Activated naive CD8-positive, alpha-beta T cell treated with anti-CD3 and anti-CD28 coated beads for 36 hours (primary cell): ENCODE data around the gene HTRA1. TPM values are rescaled to one million over a fixed set of nuclear protein-coding genes. Genes with fewer than 3 reads are reported as not detected.

Source experiments
- DNase-seq: peaks from one replicate; pipeline ENCODE4 v3.0.0; 2021
- H3K27ac Mint-ChIP-seq: one replicate; pipeline ENCODE4 v1.8.0; 2022; ENCODE audit warnings: mild to moderate bottlenecking, moderate library complexity, mixed read lengths
- H3K27me3 Mint-ChIP-seq: one replicate; pipeline ENCODE4 v1.8.0; 2022; ENCODE audit warnings: mild to moderate bottlenecking, mixed read lengths
- H3K36me3 Mint-ChIP-seq: one replicate; pipeline ENCODE4 v1.8.0; 2021; ENCODE audit warnings: mild to moderate bottlenecking, mixed read lengths
- H3K4me1 Mint-ChIP-seq: one replicate; pipeline ENCODE4 v1.8.0; 2021; ENCODE audit warnings: mixed read lengths
- H3K4me3 Mint-ChIP-seq: one replicate; pipeline ENCODE4 v1.8.0; 2022; ENCODE audit warnings: mild to moderate bottlenecking, moderate library complexity, mixed read lengths
- H3K9me3 Mint-ChIP-seq: one replicate; pipeline ENCODE4 v1.8.0; 2022; ENCODE audit warnings: mixed read lengths
- total RNA-seq, 2 experiments: library from RNA; stranded (reverse); gene quantifications; one replicate each; pipeline ENCODE4 v1.2.3, GENCODE V29; 2021

Gene HTRA1
- total RNA-seq, 2 experiments from 2014 or later = not detected

GRCh38 chr10:122445904-122446303 lies 15.4 kb upstream of the HTRA1 start:
- Mint-ChIP-seq H3K36me3 (no peaks in the 10 kb centered on the region), H3K4me3 (no peak overlapping the region), H3K27me3 (no peaks in the 10 kb centered on the region), H3K27ac (no peak overlapping the region), H3K9me3 (no peaks in the 10 kb centered on the region), H3K4me1 (no peaks in the 10 kb centered on the region)
- DNase-seq = no peak

GRCh38 chr10:122446668-122447423 lies 14.5 kb upstream of the HTRA1 start:
- no peak for DNase-seq
- H3K27me3 Mint-ChIP-seq = no peaks in the 10 kb centered on the region
- no peak overlapping the region for H3K27ac Mint-ChIP-seq
- H3K4me1 Mint-ChIP-seq = no peaks in the 10 kb centered on the region
- no peak overlapping the region for H3K4me3 Mint-ChIP-seq
- H3K9me3 Mint-ChIP-seq = no peaks in the 10 kb centered on the region
- no peaks in the 10 kb centered on the region for H3K36me3 Mint-ChIP-seq

GRCh38 chr10:122448600-122448999 lies 12.8 kb upstream of the HTRA1 start:
- H3K9me3 Mint-ChIP-seq = no peaks in the 10 kb centered on the region
- H3K27me3 Mint-ChIP-seq = peaks cover 6% of the 10 kb centered on the region
- H3K36me3 Mint-ChIP-seq = no peaks in the 10 kb centered on the region
- no peak overlapping the region for H3K27ac Mint-ChIP-seq
- H3K4me3 Mint-ChIP-seq = no peak overlapping the region
- H3K4me1 Mint-ChIP-seq = no peaks in the 10 kb centered on the region
- DNase-seq = no peak

- H3K4me3 Mint-ChIP-seq = no peak overlapping the region
- H3K9me3 Mint-ChIP-seq = no peaks in the 10 kb centered on the region
- H3K27ac Mint-ChIP-seq = no peak overlapping the region
- no peak for DNase-seq
- no peaks in the 10 kb centered on the region for H3K4me1 Mint-ChIP-seq
- H3K27me3 Mint-ChIP-seq = peaks cover 8% of the 10 kb centered on the region
- H3K36me3 Mint-ChIP-seq = no peaks in the 10 kb centered on the region
These were observed 12.2 kb upstream of the HTRA1 start for GRCh38 chr10:122449153-122449552.

GRCh38 chr10:122450353-122450990 lies 10.9 kb upstream of the HTRA1 start:
- no peaks in the 10 kb centered on the region for H3K9me3 Mint-ChIP-seq
- no peaks in the 10 kb centered on the region for H3K4me1 Mint-ChIP-seq
- H3K27me3 Mint-ChIP-seq = peaks cover 9% of the 10 kb centered on the region
- no peak for DNase-seq
- H3K4me3 Mint-ChIP-seq = no peak overlapping the region
- H3K27ac Mint-ChIP-seq = no peak overlapping the region
- H3K36me3 Mint-ChIP-seq = no peaks in the 10 kb centered on the region

- no peak overlapping the region for H3K27ac Mint-ChIP-seq
- DNase-seq = no peak
- H3K36me3 Mint-ChIP-seq = no peaks in the 10 kb centered on the region
- peaks cover 41% of the 10 kb centered on the region for H3K27me3 Mint-ChIP-seq
- H3K4me3 Mint-ChIP-seq = no peak overlapping the region
- peaks cover 3% of the 10 kb centered on the region for H3K4me1 Mint-ChIP-seq
- H3K9me3 Mint-ChIP-seq = no peaks in the 10 kb centered on the region
These were observed 7.3 kb upstream of the HTRA1 start for GRCh38 chr10:122454071-122454470.

- DNase-seq = no peak
- Mint-ChIP-seq H3K27ac (no peak within 1 kb of the TSS), H3K4me3 (no peak within 1 kb of the TSS), H3K9me3 (no peaks in the 10 kb centered on the region), H3K27me3 (peaks cover 47% of the 10 kb centered on the region), H3K4me1 (peaks cover 3% of the 10 kb centered on the region), H3K36me3 (no peaks in the 10 kb centered on the region)
These were observed 6.7 kb upstream of the HTRA1 start, which contains the start of gene ARMS2 for GRCh38 chr10:122454603-122455080. ARMS2 (plus strand) TSS chr10:122454653; CDS start chr10:122454728, 75 bp downstream.

- no peak for DNase-seq
- H3K27ac Mint-ChIP-seq = no peak overlapping the region
- no peaks in the 10 kb centered on the region for H3K36me3 Mint-ChIP-seq
- H3K4me1 Mint-ChIP-seq = peaks cover 4% of the 10 kb centered on the region
- H3K4me3 Mint-ChIP-seq = no peak overlapping the region
- H3K27me3 Mint-ChIP-seq = peaks cover 55% of the 10 kb centered on the region
- H3K9me3 Mint-ChIP-seq = no peaks in the 10 kb centered on the region
These were observed 5.8 kb upstream of the HTRA1 start for GRCh38 chr10:122455376-122456079.

GRCh38 chr10:122457934-122458333 lies 3.4 kb upstream of the HTRA1 start:
- DNase-seq = no peak
- Mint-ChIP-seq H3K9me3 (no peaks in the 10 kb centered on the region), H3K27ac (no peak overlapping the region), H3K36me3 (no peaks in the 10 kb centered on the region), H3K4me1 (peaks cover 12% of the 10 kb centered on the region), H3K4me3 (no peak overlapping the region), H3K27me3 (peaks cover 61% of the 10 kb centered on the region)

GRCh38 chr10:122458693-122459092 lies 2.7 kb upstream of the HTRA1 start:
- peaks cover 14% of the 10 kb centered on the region for H3K4me1 Mint-ChIP-seq
- no peaks in the 10 kb centered on the region for H3K9me3 Mint-ChIP-seq
- no peaks in the 10 kb centered on the region for H3K36me3 Mint-ChIP-seq
- no peak for DNase-seq
- no peak overlapping the region for H3K27ac Mint-ChIP-seq
- peaks cover 68% of the 10 kb centered on the region for H3K27me3 Mint-ChIP-seq
- H3K4me3 Mint-ChIP-seq = no peak overlapping the region

GRCh38 chr10:122459561-122460273 lies 1.6 kb upstream of the HTRA1 start:
- Mint-ChIP-seq H3K4me3 (no peak overlapping the region), H3K27ac (no peak overlapping the region), H3K27me3 (peaks cover 75% of the 10 kb centered on the region), H3K36me3 (no peaks in the 10 kb centered on the region), H3K4me1 (peaks cover 14% of the 10 kb centered on the region), H3K9me3 (no peaks in the 10 kb centered on the region)
- DNase-seq = no peak

- Mint-ChIP-seq H3K4me1 (peaks cover 14% of the 10 kb centered on the region), H3K9me3 (no peaks in the 10 kb centered on the region), H3K27ac (no peak overlapping the region), H3K27me3 (peaks cover 82% of the 10 kb centered on the region), H3K36me3 (no peaks in the 10 kb centered on the region), H3K4me3 (peak overlapping the region; percentile 33)
- no peak for DNase-seq
These were observed 461 bp upstream of the HTRA1 start for GRCh38 chr10:122460891-122461293.

GRCh38 chr10:122461729-122462532 lies 578 bp downstream of the HTRA1 start:
- Mint-ChIP-seq H3K4me3 (peak overlapping the region; percentile 80), H3K4me1 (peaks cover 14% of the 10 kb centered on the region), H3K36me3 (no peaks in the 10 kb centered on the region), H3K27ac (no peak overlapping the region), H3K9me3 (no peaks in the 10 kb centered on the region), H3K27me3 (peaks cover 82% of the 10 kb centered on the region)
- DNase-seq = peak; percentile 20
